ENCODE data around the gene IPMK. TPM values are rescaled to one million over a fixed set of nuclear protein-coding genes. Genes with fewer than 3 reads are reported as not detected.

IPMK gene
- total and polyA plus RNA-seq, 9 of the 15 experiments (the other 6 are each of a cell fraction or from before 2014, with no cell fraction given): 0.98 to 4.4 (median 2.7) TPM

DNA sequence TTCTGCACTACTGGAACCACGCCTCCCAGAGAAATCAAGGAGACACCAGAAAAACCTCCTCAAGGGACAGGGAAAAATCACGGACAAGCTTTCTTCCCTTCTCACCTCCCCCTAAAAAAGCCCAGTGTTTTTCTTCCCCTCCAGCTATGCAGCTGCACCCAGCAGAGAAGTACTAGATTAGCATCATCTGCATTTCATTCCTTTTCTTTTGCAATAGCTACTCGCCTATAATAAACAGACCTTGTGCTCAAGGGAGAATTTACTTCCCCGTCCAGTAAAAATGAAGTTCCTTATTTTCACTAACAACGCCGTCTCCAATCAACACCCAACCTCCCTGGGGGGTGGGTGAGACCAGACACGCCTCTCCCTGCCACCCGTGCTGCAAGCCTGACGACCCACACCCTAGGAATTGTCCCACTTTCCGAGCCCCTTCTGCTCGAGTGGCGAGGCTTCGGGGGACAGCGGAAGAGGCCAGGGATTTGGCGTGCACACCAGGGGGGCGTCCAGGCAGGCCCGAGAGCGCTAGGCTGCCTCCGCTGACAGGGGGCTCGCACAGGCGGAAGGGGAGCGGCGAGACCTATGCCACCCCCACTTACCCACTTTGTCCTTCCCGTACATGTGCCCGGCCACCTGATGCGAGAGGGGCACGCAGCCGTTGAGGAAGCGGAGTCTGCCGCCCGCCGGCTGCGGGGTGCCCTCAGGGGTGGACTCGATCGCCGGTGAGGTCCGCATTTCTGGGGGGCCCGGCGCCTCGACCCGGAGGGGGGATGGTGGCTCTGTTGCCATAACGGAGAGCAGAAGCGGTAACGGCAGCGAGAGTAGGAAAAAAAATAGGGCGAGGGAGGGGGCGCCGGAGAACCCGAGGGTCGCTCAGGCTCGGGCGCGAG, 625 bp downstream of the IPMK start (continued):
- TF ChIP-seq KDM1A (IDR thresholded peaks at IDR 0.05) (peak; percentile 80 to 88), ZNF253 (CRISPR knock-in tag; conservative IDR thresholded peaks at IDR 0.05) (no peak), SRSF9 (IDR thresholded peaks at IDR 0.05; ENCODE audit: borderline replicate concordance, low read depth, low read length) (no peak), ZFP1 (CRISPR knock-in tag; IDR thresholded peaks at IDR 0.05) (no peak), BCL6 (CRISPR knock-in tag; IDR thresholded peaks at IDR 0.05) (no peak), THRAP3 (IDR thresholded peaks at IDR 0.05; ENCODE audit: borderline replicate concordance) (no peak), SMARCA5 (IDR thresholded peaks at IDR 0.05) (no peak), MCM5 (IDR thresholded peaks at IDR 0.05; ENCODE audit: low read depth) (no peak), MEF2A (IDR thresholded peaks at IDR 0.05; ENCODE audit: control insufficient read depth, low read depth, low read length) (no peak), CREBBP (IDR thresholded peaks at IDR 0.05; ENCODE audit: low read depth, low read length) (no peak), CEBPG (CRISPR knock-in tag; IDR thresholded peaks at IDR 0.05) (no peak), CEBPG (tag; conservative IDR thresholded peaks at IDR 0.05 in 1 of 2, IDR thresholded peaks at IDR 0.05 in 1 of 2) (peak in 1 of 2 experiments; percentile 57; a peak in 2 of 4 replicates), ZNF175 (CRISPR knock-in tag; IDR thresholded peaks at IDR 0.05; ENCODE audit: low read depth) (no peak), ATF1 (CRISPR knock-in tag; IDR thresholded peaks at IDR 0.05) (no peak), ATF1 (tag; IDR thresholded peaks at IDR 0.05) (no peak), POLR2AphosphoS2 (IDR thresholded peaks at IDR 0.05; ENCODE audit: low read length) (no peak), TRIM28 (IDR thresholded peaks at IDR 0.05) (no peak), SIX5 (IDR thresholded peaks at IDR 0.05; ENCODE audit: borderline replicate concordance in 1 of 2, insufficient read depth in 1 of 2, low read depth in 1 of 2, low read length in 2 of 2) (no peak), NR3C1 (CRISPR knock-in tag; IDR thresholded peaks at IDR 0.05) (peak; percentile 74; the same call in 1 of the 2 replicates)
- TF ChIP-seq, protein P1, sequence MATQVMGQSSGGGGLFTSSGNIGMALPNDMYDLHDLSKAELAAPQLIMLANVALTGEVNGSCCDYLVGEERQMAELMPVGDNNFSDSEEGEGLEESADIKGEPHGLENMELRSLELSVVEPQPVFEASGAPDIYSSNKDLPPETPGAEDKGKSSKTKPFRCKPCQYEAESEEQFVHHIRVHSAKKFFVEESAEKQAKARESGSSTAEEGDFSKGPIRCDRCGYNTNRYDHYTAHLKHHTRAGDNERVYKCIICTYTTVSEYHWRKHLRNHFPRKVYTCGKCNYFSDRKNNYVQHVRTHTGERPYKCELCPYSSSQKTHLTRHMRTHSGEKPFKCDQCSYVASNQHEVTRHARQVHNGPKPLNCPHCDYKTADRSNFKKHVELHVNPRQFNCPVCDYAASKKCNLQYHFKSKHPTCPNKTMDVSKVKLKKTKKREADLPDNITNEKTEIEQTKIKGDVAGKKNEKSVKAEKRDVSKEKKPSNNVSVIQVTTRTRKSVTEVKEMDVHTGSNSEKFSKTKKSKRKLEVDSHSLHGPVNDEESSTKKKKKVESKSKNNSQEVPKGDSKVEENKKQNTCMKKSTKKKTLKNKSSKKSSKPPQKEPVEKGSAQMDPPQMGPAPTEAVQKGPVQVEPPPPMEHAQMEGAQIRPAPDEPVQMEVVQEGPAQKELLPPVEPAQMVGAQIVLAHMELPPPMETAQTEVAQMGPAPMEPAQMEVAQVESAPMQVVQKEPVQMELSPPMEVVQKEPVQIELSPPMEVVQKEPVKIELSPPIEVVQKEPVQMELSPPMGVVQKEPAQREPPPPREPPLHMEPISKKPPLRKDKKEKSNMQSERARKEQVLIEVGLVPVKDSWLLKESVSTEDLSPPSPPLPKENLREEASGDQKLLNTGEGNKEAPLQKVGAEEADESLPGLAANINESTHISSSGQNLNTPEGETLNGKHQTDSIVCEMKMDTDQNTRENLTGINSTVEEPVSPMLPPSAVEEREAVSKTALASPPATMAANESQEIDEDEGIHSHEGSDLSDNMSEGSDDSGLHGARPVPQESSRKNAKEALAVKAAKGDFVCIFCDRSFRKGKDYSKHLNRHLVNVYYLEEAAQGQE (IDR thresholded peaks at IDR 0.05; ENCODE audit: borderline replicate concordance): 0 out of 2 replicates have a peak, but pooled peaks have one; percentile 0
- TF ChIP-seq, protein P1 (CRISPR knock-in tag; IDR thresholded peaks at IDR 0.05; ENCODE audit: low read depth): no peak
- TF ChIP-seq, protein P2, sequence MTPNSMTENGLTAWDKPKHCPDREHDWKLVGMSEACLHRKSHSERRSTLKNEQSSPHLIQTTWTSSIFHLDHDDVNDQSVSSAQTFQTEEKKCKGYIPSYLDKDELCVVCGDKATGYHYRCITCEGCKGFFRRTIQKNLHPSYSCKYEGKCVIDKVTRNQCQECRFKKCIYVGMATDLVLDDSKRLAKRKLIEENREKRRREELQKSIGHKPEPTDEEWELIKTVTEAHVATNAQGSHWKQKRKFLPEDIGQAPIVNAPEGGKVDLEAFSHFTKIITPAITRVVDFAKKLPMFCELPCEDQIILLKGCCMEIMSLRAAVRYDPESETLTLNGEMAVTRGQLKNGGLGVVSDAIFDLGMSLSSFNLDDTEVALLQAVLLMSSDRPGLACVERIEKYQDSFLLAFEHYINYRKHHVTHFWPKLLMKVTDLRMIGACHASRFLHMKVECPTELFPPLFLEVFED (CRISPR knock-in tag; conservative IDR thresholded peaks at IDR 0.05): no peak
